ENCODE data around the gene P2RY13. TPM values are rescaled to one million over a fixed set of nuclear protein-coding genes. Genes with fewer than 3 reads are reported as not detected.

Gene P2RY13
- total RNA-seq, 8 experiments from 2014 or later, result 0.13 to 1.8 (median 0.74) TPM

DNA sequence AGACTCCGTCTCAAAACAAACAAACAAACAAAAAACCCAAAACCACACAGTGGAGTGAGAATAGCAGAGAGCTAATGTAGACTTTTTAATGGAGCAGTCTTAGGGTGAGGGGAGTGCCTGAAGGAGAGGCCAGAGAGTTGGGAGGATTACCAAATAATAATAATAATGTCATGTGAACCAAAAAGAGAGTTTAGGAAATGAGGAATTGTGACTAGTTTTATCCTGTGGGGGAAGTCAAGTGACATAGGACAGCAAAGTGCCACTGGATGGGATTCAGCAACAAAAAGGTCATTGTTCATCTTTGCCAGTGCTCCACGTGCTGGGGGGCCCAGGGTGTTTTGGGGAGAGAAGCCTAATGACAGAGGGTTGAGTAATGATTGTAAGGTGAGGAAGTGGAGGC is 25.6 kb downstream of the P2RY13 start:
- in situ Hi-C loops (cut with MboI; ENCODE audit: low pct_unique_long_range_greater_than_20kb in 2 of 9, low sequenced_read_pairs in 9 of 9, unreplicated experiment in 9 of 9), result no loop called here
- WGBS, 10 experiments, result 38 to 83% (median 67%) methylated on average over 1 to 2 of the region's 2 CpGs; no CpG with 5 or more reads in 3 of the 10 experiments
- Histone ChIP-seq H3K4me1 (replicated peaks in 1 of 2) (no peaks in the 10 kb centered on the region), H3K27ac (no peak overlapping the region), H3K4me3 (no peak overlapping the region)
- ATAC-seq (replicated peaks in 6 of 8), result no peak

DNA sequence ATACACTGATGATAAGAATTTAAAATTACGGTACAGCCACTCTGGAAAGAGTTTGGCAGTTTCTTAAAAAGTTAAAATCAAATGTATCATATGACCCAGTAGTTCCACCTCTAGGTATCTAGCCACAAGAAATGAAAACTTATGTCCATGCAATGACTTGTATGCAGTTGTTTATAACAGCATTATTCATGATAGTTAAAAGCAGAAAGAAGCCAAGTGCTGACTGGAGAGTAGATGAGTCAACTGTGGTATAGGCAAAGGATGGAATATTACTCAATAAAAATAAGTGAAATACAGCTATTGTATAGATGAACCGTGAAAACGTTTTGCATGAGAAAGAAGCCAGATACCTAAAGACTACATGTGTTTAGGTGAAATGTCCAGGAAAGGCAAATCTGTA is 27.6 kb downstream of the P2RY13 start:
- in situ Hi-C loops (cut with MboI; ENCODE audit: low pct_unique_long_range_greater_than_20kb in 2 of 9, low sequenced_read_pairs in 9 of 9, unreplicated experiment in 9 of 9), result no loop called here
- 60 to 100% (median 89%) methylated on average over 1 to 3 of the region's 3 CpGs; no CpG with 5 or more reads in 1 of the 10 experiments for WGBS, 10 experiments

DNA sequence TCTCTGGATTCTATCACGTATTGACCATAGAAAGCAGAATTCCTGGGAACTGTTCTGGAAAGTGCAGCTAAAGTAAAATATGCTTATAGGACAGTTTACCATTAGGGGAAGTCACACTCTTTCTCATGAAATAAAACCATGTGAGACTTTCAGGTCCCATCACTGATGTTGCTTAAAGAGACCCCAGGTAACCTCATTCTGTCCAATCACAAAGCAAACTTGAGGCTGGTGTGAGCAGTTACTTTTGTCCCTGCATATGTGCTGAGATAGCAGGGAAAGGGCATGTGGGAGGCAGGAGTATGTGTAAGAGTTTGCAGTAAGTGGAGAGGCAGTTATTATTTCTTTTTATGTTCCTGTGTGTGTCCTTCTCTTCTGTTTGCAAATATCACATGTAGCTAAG is 28.8 kb downstream of the P2RY13 start:
- Histone ChIP-seq H3K4me3 (no peak overlapping the region), H3K27ac (no peak overlapping the region), H3K4me1 (replicated peaks in 1 of 2) (no peaks in the 10 kb centered on the region)
- WGBS, 10 experiments, result 78 to 100% (median 96%) methylated on average over 1 of the region's 1 CpG; no CpG with 5 or more reads in 6 of the 10 experiments
- in situ Hi-C loops (cut with MboI; ENCODE audit: low pct_unique_long_range_greater_than_20kb in 2 of 9, low sequenced_read_pairs in 9 of 9, unreplicated experiment in 9 of 9), result no loop called here
- no peak for ATAC-seq (replicated peaks in 6 of 8)

More for the DNA sequence above, 27.6 kb downstream of the P2RY13 start:
- peak in 2 of 8 experiments; percentile 34 to 39 for ATAC-seq (replicated peaks in 6 of 8)
- no peak overlapping the region for H3K4me3 ChIP-seq
- no peaks in the 10 kb centered on the region for H3K4me1 ChIP-seq (replicated peaks in 1 of 2)
- H3K27ac ChIP-seq, result no peak overlapping the region

DNA sequence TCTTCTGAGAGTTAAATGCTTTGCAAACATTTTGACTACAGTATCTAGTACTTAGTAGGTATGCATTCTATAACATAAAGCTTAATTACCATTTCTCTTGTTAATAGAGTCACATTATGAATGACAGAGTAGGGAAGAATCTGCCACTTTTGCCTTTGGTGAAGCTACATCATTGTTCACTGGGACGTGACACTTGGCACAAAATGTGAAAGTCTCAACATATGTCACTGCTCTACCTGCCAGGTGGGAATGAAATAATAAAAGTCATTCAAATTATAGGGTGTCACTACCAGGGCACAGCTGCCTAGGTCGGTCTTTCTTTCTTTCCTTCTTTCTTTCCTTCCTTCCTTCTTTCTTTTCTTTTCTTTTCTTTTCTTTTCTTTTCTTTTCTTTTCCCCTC is 30.3 kb downstream of the P2RY13 start:
- in situ Hi-C loops (cut with MboI; ENCODE audit: low pct_unique_long_range_greater_than_20kb in 2 of 9, low sequenced_read_pairs in 9 of 9, unreplicated experiment in 9 of 9), result loop anchor here in 5 of 9 experiments (25.0 kb wide), 2 partner anchors 137 to 538 kb away; no protein-coding TSS in a partner anchor
- no peak overlapping the region for H3K4me3 ChIP-seq
- ATAC-seq (replicated peaks in 6 of 8), result no peak
- WGBS, 10 experiments, result 47 to 100% (median 93%) methylated on average over 1 to 2 of the region's 2 CpGs; no CpG with 5 or more reads in 2 of the 10 experiments
- H3K4me1 ChIP-seq (replicated peaks in 1 of 2), result no peaks in the 10 kb centered on the region
- H3K27ac ChIP-seq, result no peak overlapping the region

DNA sequence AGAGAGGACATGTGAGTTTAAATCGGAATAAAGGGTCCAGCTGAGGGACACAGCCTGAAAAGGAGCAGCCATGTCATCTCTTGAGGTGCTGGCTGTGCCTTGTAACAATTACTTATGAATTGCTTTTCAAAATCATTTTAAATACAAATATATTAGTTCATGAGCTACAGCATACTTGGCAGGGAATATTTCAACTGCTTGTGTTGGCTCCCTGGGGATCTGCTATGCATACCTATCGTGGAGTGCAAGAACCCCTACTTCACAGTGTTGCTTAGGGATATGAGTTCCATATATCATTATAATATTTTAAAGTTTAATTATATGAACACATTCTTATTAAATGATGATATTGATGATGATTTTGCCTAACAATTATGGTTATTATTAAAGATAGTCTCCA is 31.9 kb downstream of the P2RY13 start:
- H3K27ac ChIP-seq, result no peak overlapping the region
- 60 to 100% (median 75%) methylated on average over 1 to 2 of the region's 2 CpGs; no CpG with 5 or more reads in 1 of the 10 experiments for WGBS, 10 experiments
- peak in 2 of 8 experiments; percentile 28 to 56 for ATAC-seq (replicated peaks in 6 of 8)
- in situ Hi-C loops (cut with MboI; ENCODE audit: low pct_unique_long_range_greater_than_20kb in 2 of 9, low sequenced_read_pairs in 9 of 9, unreplicated experiment in 9 of 9), result loop anchor here in 5 of 9 experiments (25.0 kb wide), 2 partner anchors 135 to 540 kb away; no protein-coding TSS in a partner anchor
- H3K4me3 ChIP-seq, result no peak overlapping the region
- no peaks in the 10 kb centered on the region for H3K4me1 ChIP-seq (replicated peaks in 1 of 2)

DNA sequence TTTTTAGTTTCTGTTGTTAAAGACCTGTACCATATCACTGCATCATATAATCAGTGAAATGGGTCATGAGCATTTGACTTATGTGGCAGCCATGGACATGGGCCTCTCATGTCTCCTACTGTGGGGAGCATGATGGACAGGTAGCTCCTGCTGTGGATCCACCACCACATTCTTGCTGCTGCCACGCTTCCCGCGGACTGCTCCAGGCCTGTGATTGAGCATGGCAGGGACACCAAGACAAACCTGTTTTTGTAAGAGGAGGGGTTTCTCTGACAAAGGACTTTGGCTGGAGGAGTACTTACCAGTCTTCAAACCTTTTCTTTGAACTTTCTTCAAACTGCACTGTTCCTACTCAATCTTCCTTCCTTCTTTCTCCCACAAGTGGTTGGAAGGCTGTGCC is 33.1 kb downstream of the P2RY13 start:
- 75 to 100% (median 100%) methylated on average over 1 to 3 of the region's 3 CpGs; no CpG with 5 or more reads in 7 of the 10 experiments for WGBS, 10 experiments
- Histone ChIP-seq H3K27ac (no peak overlapping the region), H3K4me3 (no peak overlapping the region), H3K4me1 (replicated peaks in 1 of 2) (no peaks in the 10 kb centered on the region)
- in situ Hi-C loops (cut with MboI; ENCODE audit: low pct_unique_long_range_greater_than_20kb in 2 of 9, low sequenced_read_pairs in 9 of 9, unreplicated experiment in 9 of 9), result loop anchor here in 5 of 9 experiments (25.0 kb wide), 2 partner anchors 134 to 541 kb away; no protein-coding TSS in a partner anchor
- no peak for ATAC-seq (replicated peaks in 6 of 8)

DNA sequence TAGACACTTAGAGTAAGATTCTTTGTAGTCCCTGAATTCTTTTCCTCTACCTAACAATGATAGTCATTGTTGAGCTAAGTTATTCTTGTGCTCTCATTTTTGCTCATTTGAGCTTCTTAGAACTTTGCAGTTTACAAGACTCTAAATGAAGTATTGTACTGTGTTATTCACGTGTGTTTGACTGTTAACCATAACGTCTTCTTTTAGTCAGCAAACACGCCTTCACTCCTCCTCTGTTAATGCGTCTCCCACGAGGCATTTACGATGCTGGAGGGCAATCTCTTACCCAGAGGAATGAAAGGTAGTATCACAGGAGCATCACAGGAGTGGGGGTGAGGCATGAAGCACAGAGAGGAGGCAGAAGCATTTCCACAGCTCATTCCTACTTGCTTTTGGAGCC is 36.2 kb downstream of the P2RY13 start:
- in situ Hi-C loops (cut with MboI; ENCODE audit: low pct_unique_long_range_greater_than_20kb in 2 of 9, low sequenced_read_pairs in 9 of 9, unreplicated experiment in 9 of 9), result loop anchor here in 5 of 9 experiments (25.0 kb wide), 2 partner anchors 131 to 544 kb away; no protein-coding TSS in a partner anchor
- no peak overlapping the region for H3K27ac ChIP-seq
- ATAC-seq (replicated peaks in 6 of 8), result no peak
- H3K4me1 ChIP-seq (replicated peaks in 1 of 2), result no peaks in the 10 kb centered on the region
- no peak overlapping the region for H3K4me3 ChIP-seq
- WGBS, 10 experiments, result 40 to 100% (median 72%) methylated on average over 1 to 6 of the region's 6 CpGs; no CpG with 5 or more reads in 3 of the 10 experiments

DNA sequence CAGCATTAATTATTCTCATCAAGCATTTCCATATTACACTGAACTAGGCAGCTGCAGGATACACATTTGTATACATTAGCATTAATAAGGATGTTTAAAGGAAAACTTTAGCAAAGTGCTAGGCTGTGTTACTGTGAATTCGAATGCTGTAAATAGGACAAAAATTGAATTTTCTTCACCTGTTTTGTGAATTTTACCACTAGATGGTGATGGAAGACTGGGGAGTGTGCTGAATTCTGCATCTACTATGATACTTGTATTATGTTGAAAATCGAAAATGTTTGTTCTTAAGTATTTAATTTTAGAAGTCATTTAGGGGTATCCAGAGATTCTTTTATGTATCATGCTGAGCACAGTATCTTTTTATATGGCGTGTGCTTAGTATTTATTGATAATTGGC is 38.7 kb downstream of the P2RY13 start:
- ATAC-seq (replicated peaks in 6 of 8), result peak in 1 of 8 experiments; percentile 26

DNA sequence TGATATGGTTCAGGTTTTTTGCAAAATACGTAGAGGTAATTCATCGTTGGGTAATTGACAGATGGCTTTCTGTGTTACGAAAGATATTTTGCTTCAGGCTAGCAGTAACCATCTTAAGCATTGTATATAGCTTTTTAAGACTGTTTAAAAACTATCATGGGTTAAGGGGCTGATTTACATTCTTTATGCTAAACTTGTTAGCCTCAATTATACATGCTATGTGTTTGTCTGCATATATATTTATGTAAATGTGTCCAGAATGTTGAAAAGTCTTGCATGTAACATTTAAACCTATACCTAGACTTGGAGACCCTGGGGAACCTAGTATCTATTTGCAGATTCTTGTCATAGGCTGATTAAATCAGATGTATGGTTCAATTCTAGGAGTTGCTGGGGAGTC is 39.9 kb downstream of the P2RY13 start:
- 0 to 64% (median 0%) methylated on average over 2 to 3 of the region's 3 CpGs; no CpG with 5 or more reads in 1 of the 10 experiments for WGBS, 10 experiments
- ATAC-seq (replicated peaks in 6 of 8), result peak in 1 of 8 experiments; percentile 90
- Histone ChIP-seq H3K27ac (no peak overlapping the region), H3K4me1 (replicated peaks in 1 of 2) (no peaks in the 10 kb centered on the region), H3K4me3 (no peak overlapping the region)
- in situ Hi-C loops (cut with MboI; ENCODE audit: low pct_unique_long_range_greater_than_20kb in 2 of 9, low sequenced_read_pairs in 9 of 9, unreplicated experiment in 9 of 9), result loop anchor here in 6 of 9 experiments (10.0 to 25.0 kb wide), 3 partner anchors 125 to 548 kb away; no protein-coding TSS in a partner anchor

More for the DNA sequence above, 38.7 kb downstream of the P2RY13 start:
- 0 to 100% (median 73%) methylated on average over 1 to 3 of the region's 3 CpGs for WGBS, 10 experiments
- Histone ChIP-seq H3K4me3 (no peak overlapping the region), H3K4me1 (replicated peaks in 1 of 2) (no peaks in the 10 kb centered on the region), H3K27ac (no peak overlapping the region)
- in situ Hi-C loops (cut with MboI; ENCODE audit: low pct_unique_long_range_greater_than_20kb in 2 of 9, low sequenced_read_pairs in 9 of 9, unreplicated experiment in 9 of 9), result loop anchor here in 5 of 9 experiments (25.0 kb wide), 2 partner anchors 128 to 547 kb away; no protein-coding TSS in a partner anchor

DNA sequence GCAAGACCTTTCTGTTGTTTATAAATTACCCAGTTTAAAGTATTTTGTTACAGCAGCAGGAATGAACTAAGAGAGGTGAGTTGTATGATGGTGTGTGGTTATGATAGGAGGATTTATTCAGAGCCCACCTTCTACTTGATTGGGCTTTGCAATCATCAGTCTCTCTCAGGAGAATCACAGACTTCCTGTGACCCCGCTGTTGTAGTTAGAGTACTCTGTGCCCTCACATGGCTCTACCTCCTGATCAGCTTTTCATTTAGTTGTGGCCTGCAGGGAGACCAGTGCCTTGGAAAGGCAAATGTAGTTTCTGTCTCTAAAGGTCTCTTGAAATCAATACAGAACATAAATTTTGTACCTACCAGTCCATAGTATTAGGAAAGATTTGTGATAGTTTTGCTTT is 43.4 kb downstream of the P2RY13 start:
- Histone ChIP-seq H3K4me3 (no peak overlapping the region), H3K4me1 (replicated peaks in 1 of 2) (no peaks in the 10 kb centered on the region), H3K27ac (no peak overlapping the region)
- WGBS, 10 experiments, result 40 to 100% (median 83%) methylated on average over 1 of the region's 1 CpG; no CpG with 5 or more reads in 5 of the 10 experiments
- ATAC-seq (replicated peaks in 6 of 8), result no peak
- in situ Hi-C loops (cut with MboI; ENCODE audit: low pct_unique_long_range_greater_than_20kb in 2 of 9, low sequenced_read_pairs in 9 of 9, unreplicated experiment in 9 of 9), result loop anchor here in 6 of 9 experiments (10.0 to 25.0 kb wide), 3 partner anchors 121 to 551 kb away; no protein-coding TSS in a partner anchor

DNA sequence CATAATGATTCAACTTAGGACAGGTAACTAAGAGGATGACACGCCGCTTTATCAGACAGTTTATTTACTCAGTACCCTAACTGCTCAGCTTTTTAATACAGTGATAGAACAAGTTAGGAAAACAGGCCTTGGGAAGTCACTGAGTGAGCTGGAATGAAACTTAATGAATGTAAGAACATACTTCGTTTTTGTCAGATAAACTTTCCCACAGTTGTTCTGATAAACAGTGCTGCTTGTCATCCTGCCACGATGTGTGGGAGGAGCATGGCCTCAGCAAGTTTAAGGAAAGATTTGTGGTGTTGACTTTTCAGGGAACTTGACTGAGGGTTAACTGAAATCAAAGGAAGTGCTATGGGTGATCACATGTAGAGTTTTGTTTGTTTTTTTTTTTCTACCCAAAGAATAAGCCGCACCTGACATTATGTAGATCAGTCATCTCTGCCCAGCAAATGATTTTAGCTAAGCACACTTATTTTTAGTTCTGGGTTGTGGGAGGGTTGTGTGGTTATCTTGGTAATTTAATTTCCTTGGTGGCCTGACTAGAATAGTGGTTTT is 45.4 kb downstream of the P2RY13 start:
- in situ Hi-C loops (cut with MboI; ENCODE audit: low pct_unique_long_range_greater_than_20kb in 2 of 9, low sequenced_read_pairs in 9 of 9, unreplicated experiment in 9 of 9), result loop anchor here in 6 of 9 experiments (5.0 to 25.0 kb wide), 4 partner anchors 117 to 553 kb away; no protein-coding TSS in a partner anchor
- Histone ChIP-seq H3K4me1 (replicated peaks in 1 of 2) (no peaks in the 10 kb centered on the region), H3K27ac (no peak overlapping the region), H3K4me3 (no peak overlapping the region)
- peak in 1 of 8 experiments; percentile 58 for ATAC-seq (replicated peaks in 6 of 8)
- 17 to 94% (median 60%) methylated on average over 1 to 5 of the region's 5 CpGs; no CpG with 5 or more reads in 1 of the 10 experiments for WGBS, 10 experiments

DNA sequence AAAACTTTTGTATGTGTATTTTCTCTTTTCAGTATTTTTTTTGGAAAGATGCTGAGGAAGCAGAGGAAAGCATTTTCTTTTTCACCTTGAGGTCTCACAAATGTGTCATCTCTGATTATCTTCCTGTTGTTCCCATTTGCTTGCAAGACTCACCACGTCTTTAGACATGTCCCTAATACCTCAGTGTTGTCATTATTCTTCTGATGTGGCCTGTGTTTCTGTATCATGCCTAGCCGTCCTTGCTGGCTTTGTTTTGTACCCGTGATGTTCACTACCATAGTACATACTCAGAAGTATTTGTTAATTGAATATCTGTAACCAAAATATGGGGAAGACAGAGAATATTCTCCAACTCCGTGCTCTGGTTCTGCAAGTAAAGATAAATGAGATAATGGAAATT is 46.0 kb downstream of the P2RY13 start:
- ATAC-seq (replicated peaks in 6 of 8), result peak in 1 of 8 experiments; percentile 28
- Histone ChIP-seq H3K4me3 (no peak overlapping the region), H3K27ac (no peak overlapping the region), H3K4me1 (replicated peaks in 1 of 2) (no peaks in the 10 kb centered on the region)
- 23 to 100% (median 64%) methylated on average over 1 to 4 of the region's 4 CpGs; no CpG with 5 or more reads in 2 of the 10 experiments for WGBS, 10 experiments
- in situ Hi-C loops (cut with MboI; ENCODE audit: low pct_unique_long_range_greater_than_20kb in 2 of 9, low sequenced_read_pairs in 9 of 9, unreplicated experiment in 9 of 9), result loop anchor here in 6 of 9 experiments (5.0 to 25.0 kb wide), 4 partner anchors 116 to 554 kb away; no protein-coding TSS in a partner anchor

DNA sequence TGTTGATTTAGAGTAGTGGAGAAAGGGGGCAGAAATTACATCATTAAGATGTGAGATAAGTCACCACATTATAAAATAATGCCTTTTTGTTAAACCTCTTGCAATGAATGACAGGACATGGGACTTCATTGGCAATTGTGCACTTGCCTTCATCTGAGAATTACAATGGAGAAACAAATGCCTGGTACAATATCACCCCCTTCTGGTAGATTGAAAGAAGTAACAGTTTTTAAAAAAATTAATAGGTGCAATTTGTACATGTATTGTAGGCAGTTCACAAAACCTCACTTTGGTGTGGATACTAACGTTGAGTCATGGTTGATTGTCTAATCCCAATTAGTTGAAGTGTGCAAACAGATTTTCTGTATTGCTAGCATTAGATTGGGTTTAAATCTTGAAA is 46.4 kb downstream of the P2RY13 start:
- Histone ChIP-seq H3K4me1 (replicated peaks in 1 of 2) (no peaks in the 10 kb centered on the region), H3K27ac (no peak overlapping the region), H3K4me3 (no peak overlapping the region)
- WGBS, 10 experiments, result 0 to 38% (median 0%) methylated on average over 1 of the region's 1 CpG; no CpG with 5 or more reads in 2 of the 10 experiments
- ATAC-seq (replicated peaks in 6 of 8), result peak in 5 of 8 experiments; percentile 10 to 65 (median 23)
- in situ Hi-C loops (cut with MboI; ENCODE audit: low pct_unique_long_range_greater_than_20kb in 2 of 9, low sequenced_read_pairs in 9 of 9, unreplicated experiment in 9 of 9), result loop anchor here in 6 of 9 experiments (5.0 to 25.0 kb wide), 4 partner anchors 116 to 554 kb away; no protein-coding TSS in a partner anchor

All from motor neuron (in vitro differentiated cells).